Mesendoderm (in vitro differentiated cells): Measurements from ENCODE around the gene SEMA3F.

ENCODE experiments used
- DNase-seq: peaks from one replicate; pipeline ENCODE4 v3.0.0; 2013
- H2AK5ac ChIP-seq: 2 replicates; pipeline ENCODE4 v1.6.1; 2013; ENCODE audit warnings: low read length, inconsistent platforms
- H2BK120ac ChIP-seq: 2 replicates; pipeline ENCODE4 v1.6.1; 2013; ENCODE audit warnings: low read depth, mild to moderate bottlenecking, low read length, moderate library complexity, mixed read lengths
- H2BK15ac ChIP-seq: replicated peaks from 2 replicates; pipeline ENCODE4 v1.6.1; 2013; ENCODE audit warnings: low read depth, mild to moderate bottlenecking, moderate library complexity
- H2BK5ac ChIP-seq: 2 replicates; pipeline ENCODE4 v1.6.1; 2013; ENCODE audit warnings: low read length, inconsistent platforms
- H3K18ac ChIP-seq: 2 replicates; pipeline ENCODE4 v1.6.1; 2013; ENCODE audit warnings: mild to moderate bottlenecking, low read length, mixed read lengths
- H3K23ac ChIP-seq: one replicate; pipeline ENCODE4 v1.6.1; 2013; ENCODE audit warnings: low read length
- H3K27ac ChIP-seq: 2 replicates; pipeline ENCODE4 v1.5.1; 2013; ENCODE audit warnings: low read depth, mild to moderate bottlenecking, inconsistent platforms, low read length, moderate library complexity
- H3K27me3 ChIP-seq: 2 replicates; pipeline ENCODE4 v1.6.1; 2013; ENCODE audit warnings: low read length, control low read depth, mild to moderate bottlenecking, inconsistent platforms; ENCODE audit not compliant: insufficient read depth, poor library complexity
- H3K36me3 ChIP-seq: 2 replicates; pipeline ENCODE4 v1.6.1; 2013; ENCODE audit warnings: low read length, inconsistent platforms; ENCODE audit not compliant: control insufficient read depth, insufficient read depth
- H3K4ac ChIP-seq: one replicate; pipeline ENCODE4 v1.6.1; 2013; ENCODE audit warnings: low read depth, mild to moderate bottlenecking, low read length, moderate library complexity
- H3K4me1 ChIP-seq: 2 replicates; pipeline ENCODE4 v1.6.1; 2013; ENCODE audit warnings: low read depth, low read length, inconsistent platforms; ENCODE audit not compliant: control insufficient read depth
- H3K4me2 ChIP-seq: 2 replicates; pipeline ENCODE4 v1.6.1; 2013; ENCODE audit warnings: low read length
- H3K4me3 ChIP-seq: 2 replicates; pipeline ENCODE4 v1.5.1; 2013; ENCODE audit warnings: mild to moderate bottlenecking, low read length
- H3K56ac ChIP-seq: one replicate; pipeline ENCODE4 v1.6.1; 2013; ENCODE audit warnings: low read length
- H3K79me1 ChIP-seq: 2 replicates; pipeline ENCODE4 v1.6.1; 2013; ENCODE audit warnings: low read length, inconsistent platforms
- H3K79me2 ChIP-seq: 2 replicates; pipeline ENCODE4 v1.6.1; 2013; ENCODE audit warnings: mild to moderate bottlenecking, low read length; ENCODE audit not compliant: control insufficient read depth, insufficient read depth
- H3K9ac ChIP-seq: 2 replicates; pipeline ENCODE4 v1.6.1; 2013; ENCODE audit warnings: low read length, inconsistent platforms
- H4K5ac ChIP-seq: one replicate; pipeline ENCODE4 v1.6.1; 2013; ENCODE audit warnings: low read length
- H4K8ac ChIP-seq: one replicate; pipeline ENCODE4 v1.6.1; 2013; ENCODE audit warnings: low read depth, mild to moderate bottlenecking, control low read depth, low read length, moderate library complexity
- WGBS: extraction: QIAGEN DNeasy Blood & Tissue Kit; methylation state at CpG from one replicate; pipeline ENCODE4 v1.1.7; 2013; ENCODE audit warnings: low lambda C conversion rate, missing lambda C conversion rate; ENCODE audit not compliant: insufficient coverage; ENCODE audit errors: extremely low coverage; 5-methylcytosine and 5-hydroxymethylcytosine counted together

The SEMA3F gene

DNA sequence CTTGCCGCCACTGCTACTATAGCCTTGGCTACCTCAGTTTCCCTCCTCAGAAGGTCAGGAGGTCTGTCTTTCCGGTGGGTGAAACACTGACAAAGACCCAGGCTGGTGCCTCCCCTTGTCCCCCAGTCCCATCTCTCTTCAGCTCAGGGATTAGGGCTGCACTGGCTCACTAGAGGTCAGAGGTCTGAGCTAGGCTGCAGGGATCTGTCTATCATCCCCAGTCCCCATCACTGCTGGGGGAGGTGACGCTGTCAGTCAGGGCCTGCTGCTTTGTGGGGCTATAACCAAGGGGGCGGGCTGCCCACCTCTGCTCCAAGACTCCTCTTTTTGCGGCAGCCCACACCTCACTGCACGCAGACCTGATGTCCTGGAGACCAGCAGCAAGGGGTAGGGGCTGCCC lies 13.7 kb downstream of the SEMA3F start:
- H2BK15ac ChIP-seq: no peak overlapping the region
- H3K27ac ChIP-seq: no peak overlapping the region
- no peak overlapping the region for H3K9ac ChIP-seq
- no peaks in the 10 kb centered on the region for H3K36me3 ChIP-seq
- H3K4me1 ChIP-seq: peaks cover 31% of the 10 kb centered on the region
- no peak overlapping the region for H3K23ac ChIP-seq
- H3K18ac ChIP-seq: no peak overlapping the region
- H3K4me3 ChIP-seq: no peak overlapping the region
- H2AK5ac ChIP-seq: no peak overlapping the region
- no peak for DNase-seq
- no CpG with 5 or more reads among the region's 6 CpGs for WGBS
- no peak overlapping the region for H2BK5ac ChIP-seq
- peak overlapping the region; percentile 63 for H3K56ac ChIP-seq
- H3K4me2 ChIP-seq: no peak overlapping the region
- H4K8ac ChIP-seq: no peak overlapping the region
- no peak overlapping the region for H3K4ac ChIP-seq
- peaks cover 20% of the 10 kb centered on the region for H3K79me2 ChIP-seq
- no peaks in the 10 kb centered on the region for H3K27me3 ChIP-seq
- no peak overlapping the region for H4K5ac ChIP-seq
- H2BK120ac ChIP-seq: no peak overlapping the region
- peaks cover 39% of the 10 kb centered on the region for H3K79me1 ChIP-seq

DNA sequence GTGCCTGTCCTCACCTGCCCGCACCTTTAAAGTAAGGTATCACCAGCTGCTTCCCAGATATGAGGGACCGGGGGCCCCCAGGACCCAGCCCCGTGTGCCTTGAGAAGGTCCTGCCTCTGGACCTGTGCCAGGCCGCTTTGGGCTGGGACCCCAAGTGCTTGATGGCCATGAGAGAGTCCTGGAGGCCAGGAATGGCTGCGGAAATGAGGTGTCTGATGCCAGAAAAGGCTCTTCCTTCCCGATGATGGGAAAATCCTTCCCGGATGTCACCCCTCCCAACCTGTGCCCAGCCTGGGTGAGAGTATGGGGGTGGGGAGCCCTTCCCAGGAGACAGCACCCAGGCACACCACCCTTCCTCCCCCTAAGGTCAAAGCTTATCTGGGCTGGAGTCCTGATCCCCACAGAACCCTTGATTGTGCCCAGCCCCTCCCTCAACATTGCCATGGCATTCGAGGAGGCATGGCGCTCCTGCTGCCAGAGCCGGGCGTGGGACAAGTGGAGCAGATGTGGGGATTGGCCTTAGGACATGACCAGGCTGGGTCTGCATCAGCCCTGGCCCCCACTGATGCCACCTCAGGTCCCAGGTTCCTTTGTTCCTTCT lies 14.2 kb downstream of the SEMA3F start:
- H3K4me1 ChIP-seq: peaks cover 31% of the 10 kb centered on the region
- H2BK5ac ChIP-seq: no peak overlapping the region
- H3K79me1 ChIP-seq: peaks cover 38% of the 10 kb centered on the region
- no peak overlapping the region for H4K5ac ChIP-seq
- H3K27me3 ChIP-seq: no peaks in the 10 kb centered on the region
- no peak overlapping the region for H3K4me2 ChIP-seq
- H3K18ac ChIP-seq: no peak overlapping the region
- no peak overlapping the region for H3K9ac ChIP-seq
- DNase-seq: no peak
- H2BK120ac ChIP-seq: no peak overlapping the region
- H2AK5ac ChIP-seq: no peak overlapping the region
- no CpG with 5 or more reads among the region's 11 CpGs for WGBS
- no peak overlapping the region for H4K8ac ChIP-seq
- no peak overlapping the region for H3K56ac ChIP-seq
- H3K4me3 ChIP-seq: no peak overlapping the region
- peaks cover 19% of the 10 kb centered on the region for H3K79me2 ChIP-seq
- H3K4ac ChIP-seq: no peak overlapping the region
- no peak overlapping the region for H2BK15ac ChIP-seq
- H3K27ac ChIP-seq: no peak overlapping the region
- no peaks in the 10 kb centered on the region for H3K36me3 ChIP-seq
- no peak overlapping the region for H3K23ac ChIP-seq

- H3K4me3 ChIP-seq: no peak overlapping the region
- H3K27ac ChIP-seq: no peak overlapping the region
- no peak overlapping the region for H2BK15ac ChIP-seq
- H3K4ac ChIP-seq: no peak overlapping the region
- H3K9ac ChIP-seq: no peak overlapping the region
- no peak overlapping the region for H3K18ac ChIP-seq
- no peak overlapping the region for H3K56ac ChIP-seq
- WGBS: no CpG with 5 or more reads among the region's 1 CpG
- H3K79me1 ChIP-seq: peaks cover 35% of the 10 kb centered on the region
- H2AK5ac ChIP-seq: no peak overlapping the region
- peaks cover 31% of the 10 kb centered on the region for H3K4me1 ChIP-seq
- no peaks in the 10 kb centered on the region for H3K27me3 ChIP-seq
- no peak overlapping the region for H3K4me2 ChIP-seq
- H4K5ac ChIP-seq: no peak overlapping the region
- no peak overlapping the region for H2BK120ac ChIP-seq
- no peak overlapping the region for H4K8ac ChIP-seq
- no peak for DNase-seq
- H3K79me2 ChIP-seq: peaks cover 19% of the 10 kb centered on the region
- H3K36me3 ChIP-seq: no peaks in the 10 kb centered on the region
- H2BK5ac ChIP-seq: no peak overlapping the region
- no peak overlapping the region for H3K23ac ChIP-seq
Measured at GRCh38 chr3:50169858-50170257, 14.7 kb downstream of the SEMA3F start.

DNA sequence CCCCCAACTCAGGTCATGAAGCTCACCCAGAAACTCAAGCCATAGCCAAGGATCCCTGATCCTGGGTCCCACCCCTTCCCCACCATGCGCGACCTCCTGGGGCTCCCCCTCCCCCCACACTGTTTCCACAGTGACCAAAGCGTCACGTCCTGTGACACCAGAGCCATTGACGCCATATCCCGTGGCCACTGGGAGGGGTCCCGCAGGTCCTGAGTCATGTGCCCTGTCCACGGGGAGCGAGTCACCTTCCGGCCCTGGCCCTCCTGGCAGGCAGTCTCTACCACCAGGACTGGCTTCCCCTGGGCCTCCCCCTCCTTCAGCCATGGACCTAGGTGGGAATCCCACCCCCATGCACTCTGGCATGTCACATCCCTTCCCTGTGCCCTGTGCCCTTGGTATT lies 15.6 kb downstream of the SEMA3F start:
- Histone ChIP-seq H3K4me2 (no peak overlapping the region), H3K27ac (no peak overlapping the region), H3K36me3 (peaks cover under 1% of the 10 kb centered on the region), H3K79me2 (peaks cover 18% of the 10 kb centered on the region), H2BK15ac (no peak overlapping the region), H3K4ac (no peak overlapping the region), H3K18ac (no peak overlapping the region), H2BK120ac (no peak overlapping the region), H3K27me3 (no peaks in the 10 kb centered on the region), H4K5ac (no peak overlapping the region), H3K4me3 (no peak overlapping the region), H4K8ac (no peak overlapping the region), H3K56ac (no peak overlapping the region), H3K23ac (no peak overlapping the region), H3K79me1 (peaks cover 31% of the 10 kb centered on the region), H2AK5ac (no peak overlapping the region), H2BK5ac (no peak overlapping the region), H3K4me1 (peaks cover 26% of the 10 kb centered on the region), H3K9ac (no peak overlapping the region)
- no CpG with 5 or more reads among the region's 10 CpGs for WGBS
- DNase-seq: no peak

DNA sequence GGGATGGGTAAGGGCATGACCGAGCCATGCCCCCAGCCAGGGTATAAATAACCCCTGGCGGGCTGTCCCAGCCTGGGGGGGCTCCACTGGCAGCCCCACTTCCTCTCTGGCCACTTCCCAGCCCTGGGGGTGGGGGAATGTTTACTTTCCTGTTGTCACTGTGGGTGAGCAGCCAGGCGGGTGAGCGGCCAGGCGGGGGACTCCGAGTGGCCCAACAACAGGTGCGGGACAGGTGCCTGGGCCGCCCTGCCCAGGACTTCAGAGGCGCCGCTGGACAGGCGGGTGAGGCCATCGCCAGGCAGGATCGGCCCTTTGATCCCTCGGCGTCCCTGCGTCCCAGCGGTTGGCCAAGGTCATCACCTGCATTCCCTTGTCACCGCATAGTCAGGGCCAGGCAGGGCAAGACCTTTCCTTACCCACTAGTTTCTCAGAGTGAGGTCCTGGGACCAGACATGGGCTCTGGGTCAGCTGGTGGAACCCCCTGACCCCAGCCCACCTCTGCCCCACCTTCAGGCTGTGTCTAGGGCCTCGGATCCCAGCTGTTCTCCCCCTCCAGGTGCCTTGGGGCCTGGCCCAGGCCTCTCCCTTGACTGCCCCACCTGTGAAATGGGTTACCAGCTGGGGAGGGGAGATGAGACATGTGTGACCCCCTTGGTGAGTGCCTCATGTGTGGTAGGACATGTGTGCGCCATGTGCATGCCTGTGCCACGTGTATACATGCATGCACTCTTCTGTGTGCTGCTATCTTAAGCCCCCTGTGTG lies 16.6 kb downstream of the SEMA3F start:
- Histone ChIP-seq H2BK15ac (no peak overlapping the region), H3K4ac (no peak overlapping the region), H3K27ac (no peak overlapping the region), H2BK120ac (no peak overlapping the region), H4K5ac (no peak overlapping the region), H4K8ac (no peak overlapping the region), H3K27me3 (no peaks in the 10 kb centered on the region), H3K79me2 (peaks cover 13% of the 10 kb centered on the region), H3K79me1 (peaks cover 28% of the 10 kb centered on the region), H2BK5ac (no peak overlapping the region), H3K36me3 (peaks cover 2% of the 10 kb centered on the region), H3K9ac (no peak overlapping the region), H3K18ac (no peak overlapping the region), H3K23ac (no peak overlapping the region), H3K4me3 (no peak overlapping the region), H3K4me1 (peaks cover 18% of the 10 kb centered on the region), H2AK5ac (no peak overlapping the region), H3K56ac (no peak overlapping the region), H3K4me2 (no peak overlapping the region)
- no peak for DNase-seq
- WGBS: no CpG with 5 or more reads among the region's 21 CpGs
